AG04450 (cell line): ENCODE measurements around the gene EMX2. TPM values are rescaled to one million over a fixed set of nuclear protein-coding genes. Genes with fewer than 3 reads are reported as not detected.

ENCODE experiments used
- CTCF ChIA-PET: fragments of 300-600, 350-600 bp; formaldehyde crosslinking; extraction: SDS; loops from one replicate; lab custom pipeline; 2022; ENCODE audit warnings: antibody characterized with exemption, inconsistent platforms; lab: Charles Lee
- POLR2A ChIA-PET: fragments of 350-600 bp; formaldehyde crosslinking; extraction: SDS; loops from one replicate; lab custom pipeline; 2021; ENCODE audit warnings: antibody characterized with exemption, inconsistent platforms; lab: Yijun Ruan, JAX
- DNase-seq: peaks from one replicate; pipeline ENCODE4 v3.0.0-alpha.2; 2011; ENCODE audit warnings: low read depth, low spot score
- H3K27ac ChIP-seq: one replicate; pipeline ENCODE4 v1.5.1; 2012; ENCODE audit warnings: low read depth, low read length, control low read depth
- H3K27me3 ChIP-seq: one replicate; pipeline ENCODE4 v1.6.0; 2012; ENCODE audit warnings: low read length; ENCODE audit not compliant: control insufficient read depth, insufficient read depth
- H3K4me3 ChIP-seq: 2 replicates; pipeline ENCODE4 v1.5.1; 2011; ENCODE audit warnings: mild to moderate bottlenecking, low read depth, low read length, control low read depth
- H3K9me3 ChIP-seq: 2 replicates; pipeline ENCODE4 v1.5.1; 2012; ENCODE audit warnings: low read length; ENCODE audit not compliant: control insufficient read depth, insufficient read depth
- CTCF ChIP-seq: IDR thresholded peaks from 2 replicates; pipeline ENCODE4 v1.5.1; 2011; ENCODE audit warnings: low read depth, low read length, control low read depth, inconsistent platforms
- polyA plus RNA-seq: library from polyadenylated mRNA; depleted of rRNA; stranded (reverse); fragments of >200 nt; gene quantifications from 2 replicates; pipeline ENCODE4 v1.2.3, GENCODE V29; 2011

Gene EMX2
- polyA plus RNA-seq, 1 experiment, result not detected

DNA sequence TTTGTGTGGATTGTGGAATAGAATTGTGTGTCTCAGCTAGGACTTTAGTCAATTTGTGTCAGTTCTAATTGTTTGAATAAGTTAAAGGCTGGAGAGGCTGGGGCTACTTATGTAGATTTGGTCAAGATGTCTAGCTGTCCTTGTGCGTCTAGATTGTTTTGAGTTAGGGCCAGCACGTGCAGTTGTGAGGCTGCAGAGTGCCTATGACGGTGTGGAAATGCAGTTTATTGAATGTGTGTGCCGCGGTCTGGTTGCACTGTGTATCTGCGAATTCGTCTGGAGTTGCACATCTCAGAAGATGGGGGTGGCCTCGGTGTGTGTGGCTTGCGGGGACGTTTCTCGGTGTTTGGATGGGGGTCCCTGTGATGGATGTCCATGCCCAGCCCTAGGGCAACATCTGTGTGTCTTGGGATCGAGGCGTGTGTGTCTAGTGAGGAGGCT lies 10.2 kb downstream of the EMX2 start:
- ChIA-PET POLR2A (no interaction called here), CTCF (no interaction called here)
- Histone ChIP-seq H3K9me3 (peaks cover 4% of the 10 kb centered on the region; the same call in 1 of the 2 replicates), H3K4me3 (no peak overlapping the region), H3K27ac (no peak overlapping the region), H3K27me3 (peaks cover 63% of the 10 kb centered on the region)
- DNase-seq, result no peak
- no peak for TF ChIP-seq CTCF

GRCh38 chr10:117553142-117553814 lies 10.7 kb downstream of the EMX2 start:
- ChIA-PET POLR2A (no interaction called here), CTCF (no interaction called here)
- H3K27me3 ChIP-seq, result peaks cover 57% of the 10 kb centered on the region
- no peak overlapping the region for H3K27ac ChIP-seq
- no peak for TF ChIP-seq CTCF
- no peak overlapping the region for H3K4me3 ChIP-seq
- DNase-seq, result no peak
- H3K9me3 ChIP-seq, result peaks cover 4% of the 10 kb centered on the region; the same call in 1 of the 2 replicates

GRCh38 chr10:117553815-117554172 lies 11.2 kb downstream of the EMX2 start:
- CTCF ChIA-PET, result no interaction called here
- no peak overlapping the region for H3K4me3 ChIP-seq

DNA sequence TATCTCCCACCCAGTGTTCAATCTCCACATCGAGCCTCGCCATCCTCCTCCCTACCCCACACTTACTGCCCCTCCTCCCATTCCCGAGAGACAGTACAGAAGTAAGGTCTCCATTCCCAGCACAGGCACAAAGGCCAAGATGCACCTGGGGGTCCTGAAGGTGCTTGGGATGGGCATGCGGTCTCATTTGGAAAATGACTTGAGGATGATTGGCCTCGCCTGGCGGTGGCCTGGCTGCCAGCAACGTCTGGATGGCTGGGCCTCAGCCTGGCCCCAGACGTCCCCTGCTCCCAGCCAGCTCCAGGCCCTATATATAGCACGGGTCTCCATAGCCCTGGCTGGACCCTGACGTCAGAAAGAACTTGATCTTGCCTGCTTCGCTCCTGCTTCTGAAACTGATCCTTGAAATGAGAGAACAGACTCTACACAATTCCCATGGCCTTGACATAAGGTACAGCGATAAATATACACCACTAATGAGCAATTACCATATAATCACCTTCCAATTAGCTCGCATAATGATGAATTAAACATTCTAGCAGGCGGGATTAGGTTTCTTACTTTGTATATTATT lies 11.8 kb downstream of the EMX2 start:
- DNase-seq, result no peak
- H3K27me3 ChIP-seq, result peaks cover 52% of the 10 kb centered on the region
- POLR2A ChIA-PET, result no interaction called here
- H3K4me3 ChIP-seq, result no peak overlapping the region
- H3K9me3 ChIP-seq, result peaks cover 4% of the 10 kb centered on the region; the same call in 1 of the 2 replicates
- no peak overlapping the region for H3K27ac ChIP-seq
- no peak for TF ChIP-seq CTCF
- CTCF ChIA-PET, result no interaction called here

More at GRCh38 chr10:117553815-117554172, 11.2 kb downstream of the EMX2 start:
- no peak for TF ChIP-seq CTCF
- peaks cover 52% of the 10 kb centered on the region for H3K27me3 ChIP-seq
- DNase-seq, result no peak
- POLR2A ChIA-PET, result no interaction called here
- no peak overlapping the region for H3K27ac ChIP-seq
- H3K9me3 ChIP-seq, result peaks cover 4% of the 10 kb centered on the region; the same call in 1 of the 2 replicates

DNA sequence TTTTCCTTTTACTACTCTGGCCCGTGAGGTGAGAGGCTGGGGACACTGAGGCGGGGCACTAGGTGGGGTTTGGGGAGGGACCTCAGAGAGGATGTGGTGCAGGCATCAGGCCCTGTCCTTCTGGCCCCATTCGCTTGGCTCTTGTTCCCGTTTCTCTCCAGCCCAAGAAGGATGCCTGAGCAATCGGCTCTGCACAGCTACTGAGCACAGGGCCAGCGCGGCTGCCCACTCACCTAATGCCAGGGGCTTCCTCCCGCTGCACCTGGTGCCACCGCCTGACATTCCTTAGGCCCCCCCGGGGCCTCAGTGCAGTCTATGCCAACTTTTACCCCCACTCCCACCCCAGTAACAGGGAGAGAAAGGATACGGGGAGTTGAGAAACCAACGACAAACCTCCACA lies 12.5 kb downstream of the EMX2 start:
- ChIA-PET POLR2A (no interaction called here), CTCF (interaction anchor here (0.9 kb wide), 1 partner anchor 686 kb away, joined by 3 read pairs; no protein-coding TSS in a partner anchor)
- peaks cover 45% of the 10 kb centered on the region for H3K27me3 ChIP-seq

More for the DNA sequence above, 12.5 kb downstream of the EMX2 start:
- no peak for TF ChIP-seq CTCF
- Histone ChIP-seq H3K27ac (no peak overlapping the region), H3K4me3 (no peak overlapping the region), H3K9me3 (peaks cover 4% of the 10 kb centered on the region; the same call in 1 of the 2 replicates)
- no peak for DNase-seq
